CD14-positive monocyte (primary cell): Measurements from ENCODE around the gene CSTF2T. TPM values are rescaled to one million over a fixed set of nuclear protein-coding genes. Genes with fewer than 3 reads are reported as not detected.

ENCODE experiments used
- DNase-seq, 3 donors: peaks; one replicate each; pipeline ENCODE4 v3.0.0-alpha.2; 2011 to 2022
- H2AFZ ChIP-seq: 2 replicates; pipeline ENCODE4 v1.6.0; 2012; ENCODE audit warnings: mild to moderate bottlenecking, low read depth, low read length, inconsistent platforms; ENCODE audit not compliant: insufficient read depth, poor library complexity, severe bottlenecking
- H3K27ac ChIP-seq, 2 donors: 1 replicate in 1 of 2; 2 replicates in 1 of 2; pipeline ENCODE4 v1.5.1; 2012 to 2013; ENCODE audit warnings: low read length in 2 of 2, control low read depth in 1 of 2, inconsistent platforms in 1 of 2, low read depth in 1 of 2, mild to moderate bottlenecking in 1 of 2
- H3K27me3 ChIP-seq, 2 donors: one replicate each; pipeline versions ENCODE4 v1.6.0 to v1.6.1; 2011 to 2013; ENCODE audit warnings: low read length in 2 of 2; ENCODE audit not compliant: control insufficient read depth in 2 of 2, insufficient read depth in 2 of 2
- H3K36me3 ChIP-seq, 2 donors: replicated peaks in 1 of 2; 1 replicate in 1 of 2; 2 replicates in 1 of 2; pipeline versions ENCODE4 v1.5.1 to v1.6.1; 2012 to 2013; ENCODE audit warnings: low read length in 2 of 2, control low read depth in 1 of 2, inconsistent platforms in 1 of 2, mild to moderate bottlenecking in 1 of 2; ENCODE audit not compliant: insufficient read depth in 2 of 2, control insufficient read depth in 1 of 2
- H3K4me1 ChIP-seq, 2 donors: 1 replicate in 1 of 2; 2 replicates in 1 of 2; pipeline versions ENCODE4 v1.5.1 to v1.6.1; 2012 to 2013; ENCODE audit warnings: low read length in 2 of 2, control low read depth in 1 of 2, inconsistent platforms in 1 of 2, mild to moderate bottlenecking in 1 of 2, moderate library complexity in 1 of 2; ENCODE audit not compliant: insufficient read depth in 2 of 2, control insufficient read depth in 1 of 2
- H3K4me2 ChIP-seq: replicated peaks from 2 replicates; pipeline ENCODE3; 2012; ENCODE audit warnings: low read length, moderate library complexity, mild to moderate bottlenecking; ENCODE audit not compliant: poor library complexity, severe bottlenecking; ENCODE audit errors: extremely low read depth
- H3K4me3 ChIP-seq, 3 experiments: fragments of 200-600 bp in 1 of 3; sonication (generic) in 1 of 3; replicated peaks in 1 of 3; 1 replicate in 2 of 3; 2 replicates in 1 of 3; pipeline ENCODE4 v1.5.1; 2011 to 2013; ENCODE audit warnings: low read length in 3 of 3, mild to moderate bottlenecking in 3 of 3, control low read depth in 2 of 3, low read depth in 2 of 3, inconsistent platforms in 1 of 3, moderate library complexity in 1 of 3
- H3K79me2 ChIP-seq: 2 replicates; pipeline ENCODE4 v1.6.0; 2012; ENCODE audit warnings: mild to moderate bottlenecking, control low read depth, inconsistent platforms, low read length, moderate library complexity; ENCODE audit not compliant: insufficient read depth
- H3K9ac ChIP-seq: 2 replicates; pipeline ENCODE4 v1.6.0; 2017; ENCODE audit warnings: low read length, mild to moderate bottlenecking; ENCODE audit not compliant: insufficient read depth, poor library complexity, severe bottlenecking
- H3K9me3 ChIP-seq, 2 donors: replicated peaks in 1 of 2; 1 replicate in 1 of 2; 2 replicates in 1 of 2; pipeline versions ENCODE4 v1.5.1 to v1.6.1; 2012 to 2013; ENCODE audit warnings: low read length in 2 of 2, control low read depth in 1 of 2; ENCODE audit not compliant: control insufficient read depth in 1 of 2, insufficient read depth in 1 of 2
- H4K20me1 ChIP-seq: 2 replicates; pipeline ENCODE4 v1.6.0; 2012; ENCODE audit warnings: mild to moderate bottlenecking, low read length, control low read depth, moderate library complexity; ENCODE audit not compliant: insufficient read depth
- H3K27ac Mint-ChIP-seq, 7 donors: one replicate each; pipeline ENCODE4 v1.8.0; 2020; ENCODE audit warnings: mild to moderate bottlenecking in 7 of 7, mixed read lengths in 7 of 7, moderate library complexity in 6 of 7, inconsistent platforms in 2 of 7
- H3K27me3 Mint-ChIP-seq, 3 donors: one replicate each; pipeline ENCODE4 v1.8.0; 2021 to 2022; ENCODE audit warnings: low read depth in 3 of 3, mild to moderate bottlenecking in 3 of 3, mixed read lengths in 3 of 3, moderate library complexity in 3 of 3, inconsistent platforms in 1 of 3
- H3K36me3 Mint-ChIP-seq, 2 donors: one replicate each; pipeline ENCODE4 v1.8.0; 2020; ENCODE audit warnings: mixed read lengths in 2 of 2, inconsistent platforms in 1 of 2, mild to moderate bottlenecking in 1 of 2
- H3K4me1 Mint-ChIP-seq: one replicate; pipeline ENCODE4 v1.8.0; 2020; ENCODE audit warnings: mild to moderate bottlenecking, mixed read lengths
- H3K4me3 Mint-ChIP-seq, 2 donors: one replicate each; pipeline ENCODE4 v1.8.0; 2020; ENCODE audit warnings: mild to moderate bottlenecking in 2 of 2, mixed read lengths in 2 of 2, moderate library complexity in 1 of 2
- H3K9me3 Mint-ChIP-seq, 7 donors: one replicate each; pipeline ENCODE4 v1.8.0; 2020 to 2022; ENCODE audit warnings: mixed read lengths in 7 of 7, mild to moderate bottlenecking in 6 of 7, moderate library complexity in 6 of 7, inconsistent platforms in 2 of 7
- CTCF ChIP-seq: fragments of 200-600 bp; IDR thresholded peaks from one replicate; pipeline ENCODE4 v1.8.0; 2022; ENCODE audit warnings: antibody characterized with exemption, mild to moderate bottlenecking
- WGBS: methylation state at CpG from one replicate; pipeline ENCODE4 v1.1.5; 2013; ENCODE audit warnings: missing lambda C conversion rate; ENCODE audit not compliant: insufficient coverage; 5-methylcytosine and 5-hydroxymethylcytosine counted together
- intact Hi-C, 2 donors: fragments of 100-400 bp; cut with micrococcal nuclease; formaldehyde crosslinking; loops; one replicate each; pipeline versions ENCODE4 v1.15.0 to v1.15.1; 2023
- polyA plus RNA-seq, 3 donors: library from polyadenylated mRNA; depleted of rRNA in 1 of 3; unstranded in 2 of 3; stranded (reverse) in 1 of 3; fragments of 300-500 nt in 2 of 3; fragments of >200 nt in 1 of 3; fragmentation: Illumina TruSeq in 2 of 3; gene quantifications; 1 replicate in 2 of 3; 2 replicates in 1 of 3; pipeline ENCODE4 v1.2.3, GENCODE V29; 2012 to 2021

CSTF2T gene
- polyA plus RNA-seq, 3 donors = 1.7 to 11.0 (median 7.4) TPM

- no peak overlapping the region for H3K4me2 ChIP-seq
- H3K27ac ChIP-seq = no peak overlapping the region
- no peak overlapping the region for H3K9ac ChIP-seq
- Mint-ChIP-seq H3K4me1 (peaks cover 33% of the 10 kb centered on the region), H3K4me3 (no peak overlapping the region), H3K27me3 (peaks cover 0 to 5% (median 0%) of the 10 kb centered on the region in 3 donors), H3K27ac (no peak overlapping the region), H3K9me3 (peaks cover 0 to 4% (median 3%) of the 10 kb centered on the region in 7 donors), H3K36me3 (peaks cover 11 to 19% of the 10 kb centered on the region in 2 donors)
- no peak overlapping the region for H2AFZ ChIP-seq
- intact Hi-C loops = no loop called here
- WGBS = no CpG with 5 or more reads among the region's 5 CpGs
- no peak overlapping the region for H3K4me3 ChIP-seq
- TF ChIP-seq CTCF = no peak
- peaks cover 0 to 5% of the 10 kb centered on the region in 2 donors for H3K36me3 ChIP-seq
- H3K4me1 ChIP-seq = peaks cover 22 to 33% of the 10 kb centered on the region in 2 donors
- no peak for DNase-seq
- no peaks in the 10 kb centered on the region for H3K27me3 ChIP-seq
- peaks cover 19% of the 10 kb centered on the region for H3K79me2 ChIP-seq
- no peaks in the 10 kb centered on the region for H3K9me3 ChIP-seq
- H4K20me1 ChIP-seq = peaks cover 12% of the 10 kb centered on the region
Observed at GRCh38 chr10:51694086-51694768, 5.2 kb downstream of the CSTF2T start.

- Histone ChIP-seq H3K4me1 (peaks cover 0 to 3% of the 10 kb centered on the region in 2 donors), H3K9ac (no peak overlapping the region), H3K4me2 (no peak overlapping the region), H3K4me3 (no peak overlapping the region), H4K20me1 (peaks cover 5% of the 10 kb centered on the region), H3K9me3 (no peaks in the 10 kb centered on the region), H3K27me3 (no peaks in the 10 kb centered on the region), H2AFZ (no peak overlapping the region), H3K27ac (no peak overlapping the region), H3K36me3 (no peaks in the 10 kb centered on the region), H3K79me2 (no peaks in the 10 kb centered on the region)
- Mint-ChIP-seq H3K36me3 (peaks cover 2 to 3% of the 10 kb centered on the region in 2 donors), H3K4me3 (no peak overlapping the region), H3K9me3 (peaks cover 0 to 12% (median 3%) of the 10 kb centered on the region in 7 donors), H3K27me3 (peaks cover 0 to 7% (median 2%) of the 10 kb centered on the region in 3 donors), H3K4me1 (peaks cover 5% of the 10 kb centered on the region), H3K27ac (no peak overlapping the region)
- 100% methylated on average over 1 of the region's 4 CpGs for WGBS
- DNase-seq = no peak
- intact Hi-C loops = no loop called here
- TF ChIP-seq CTCF = no peak
Observed at GRCh38 chr10:51691135-51691534, 8.3 kb downstream of the CSTF2T start.
